ENCODE data around the gene TRAPPC11. TPM values are rescaled to one million over a fixed set of nuclear protein-coding genes. Genes with fewer than 3 reads are reported as not detected.
"Not testable (repeated sequence)": the region's sequence is repeated elsewhere in the genome, so short reads cannot be mapped to it uniquely, and the experiment has no call there.

TRAPPC11 gene
- total RNA-seq, 1 donor from 2014 or later, result 54.3 TPM

DNA sequence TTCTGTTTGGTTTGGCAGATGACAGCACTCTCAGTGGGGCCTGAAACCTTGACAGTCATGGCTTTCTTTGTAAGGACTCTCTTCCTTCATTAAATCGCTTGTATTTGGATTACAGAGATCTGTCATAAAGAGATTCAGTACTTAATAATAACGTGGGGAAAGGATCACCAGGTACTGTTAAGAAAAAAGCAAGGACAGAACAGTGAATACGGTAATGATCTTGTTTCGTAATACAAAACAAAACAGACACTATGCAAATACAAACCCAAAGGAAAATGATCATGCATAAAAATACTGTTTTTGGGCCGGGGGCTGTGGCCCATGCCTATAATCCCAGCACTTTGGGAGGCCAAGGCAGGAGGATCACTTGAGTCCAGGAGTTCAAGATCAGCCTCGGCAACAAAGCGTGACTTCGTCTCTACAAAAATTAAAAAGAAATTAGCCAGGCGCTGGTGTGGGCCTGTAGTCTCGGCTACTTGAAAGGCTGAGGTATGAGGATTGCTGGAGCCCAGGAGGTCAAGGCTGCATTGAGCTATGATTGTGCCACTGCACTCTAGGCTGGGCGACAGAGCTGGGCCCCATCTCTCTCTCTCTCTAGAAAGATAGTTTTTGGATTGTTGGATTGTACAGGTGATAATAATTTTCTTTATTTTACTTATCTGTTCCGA, 64.6 kb downstream of the TRAPPC11 start:
- peaks cover 5% of the 10 kb centered on the region for H3K27me3 Mint-ChIP-seq
- DNase-seq (ENCODE audit: low spot score, unreplicated experiment), result no peak
- peak overlapping the region; percentile 82 for H3K27ac Mint-ChIP-seq
- H3K4me1 Mint-ChIP-seq (ENCODE audit: low read depth), result peaks cover 7% of the 10 kb centered on the region
- TF ChIP-seq, protein P1, sequence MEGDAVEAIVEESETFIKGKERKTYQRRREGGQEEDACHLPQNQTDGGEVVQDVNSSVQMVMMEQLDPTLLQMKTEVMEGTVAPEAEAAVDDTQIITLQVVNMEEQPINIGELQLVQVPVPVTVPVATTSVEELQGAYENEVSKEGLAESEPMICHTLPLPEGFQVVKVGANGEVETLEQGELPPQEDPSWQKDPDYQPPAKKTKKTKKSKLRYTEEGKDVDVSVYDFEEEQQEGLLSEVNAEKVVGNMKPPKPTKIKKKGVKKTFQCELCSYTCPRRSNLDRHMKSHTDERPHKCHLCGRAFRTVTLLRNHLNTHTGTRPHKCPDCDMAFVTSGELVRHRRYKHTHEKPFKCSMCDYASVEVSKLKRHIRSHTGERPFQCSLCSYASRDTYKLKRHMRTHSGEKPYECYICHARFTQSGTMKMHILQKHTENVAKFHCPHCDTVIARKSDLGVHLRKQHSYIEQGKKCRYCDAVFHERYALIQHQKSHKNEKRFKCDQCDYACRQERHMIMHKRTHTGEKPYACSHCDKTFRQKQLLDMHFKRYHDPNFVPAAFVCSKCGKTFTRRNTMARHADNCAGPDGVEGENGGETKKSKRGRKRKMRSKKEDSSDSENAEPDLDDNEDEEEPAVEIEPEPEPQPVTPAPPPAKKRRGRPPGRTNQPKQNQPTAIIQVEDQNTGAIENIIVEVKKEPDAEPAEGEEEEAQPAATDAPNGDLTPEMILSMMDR (IDR thresholded peaks at IDR 0.05; ENCODE audit: unreplicated experiment), result no peak
- H3K4me3 Mint-ChIP-seq (ENCODE audit: low read depth), result peak overlapping the region; percentile 72
- no peaks in the 10 kb centered on the region for H3K36me3 Mint-ChIP-seq (ENCODE audit: insufficient read depth)
- H3K9me3 Mint-ChIP-seq (ENCODE audit: low read depth), result peaks cover 3% of the 10 kb centered on the region

DNA sequence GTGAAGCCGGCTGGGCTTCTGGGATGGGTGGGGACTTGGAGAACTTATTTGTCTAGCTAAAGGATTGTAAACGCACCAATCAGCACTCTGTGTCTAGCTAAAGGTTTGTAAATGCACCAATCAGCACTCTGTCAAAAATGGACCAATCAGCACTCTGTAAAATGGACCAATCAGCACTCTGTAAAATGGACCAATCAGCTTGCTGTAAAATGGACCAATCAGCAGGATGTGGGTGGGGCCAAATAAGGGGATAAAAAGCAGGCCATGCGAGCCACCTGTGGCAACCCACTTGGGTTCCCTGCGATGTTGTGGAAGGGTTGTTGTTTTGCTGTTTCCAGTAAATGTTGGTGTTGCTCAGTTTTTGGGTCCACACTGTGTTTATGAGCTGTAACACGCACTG, 66.5 kb downstream of the TRAPPC11 start:
- H3K27me3 Mint-ChIP-seq; H3K9me3 Mint-ChIP-seq (ENCODE audit: low read depth); DNase-seq (ENCODE audit: low spot score, unreplicated experiment); H3K27ac Mint-ChIP-seq; H3K36me3 Mint-ChIP-seq (ENCODE audit: insufficient read depth); H3K4me1 Mint-ChIP-seq (ENCODE audit: low read depth); H3K4me3 Mint-ChIP-seq (ENCODE audit: low read depth): not testable (repeated sequence)

DNA sequence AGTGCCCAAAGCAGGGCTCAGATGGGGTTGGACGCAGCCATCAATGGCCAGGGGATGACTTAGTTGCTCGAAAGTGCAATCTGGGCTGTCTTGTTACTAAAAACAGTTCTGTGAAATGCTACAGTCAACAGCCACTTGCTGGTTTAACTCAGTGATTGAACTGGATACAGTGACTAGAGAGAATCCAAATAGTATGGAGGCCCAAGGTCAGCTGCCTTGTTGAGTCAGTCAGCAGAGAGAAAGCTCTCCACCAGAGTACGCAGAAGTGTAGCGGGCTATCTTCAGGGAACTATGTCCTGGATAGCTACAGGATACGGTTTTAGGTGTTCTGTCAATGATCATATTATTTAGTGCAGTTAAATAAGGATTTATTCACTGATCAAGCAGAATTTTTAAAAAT, 68.4 kb downstream of the TRAPPC11 start:
- TF ChIP-seq, protein P1 (IDR thresholded peaks at IDR 0.05; ENCODE audit: unreplicated experiment), result no peak
- DNase-seq (ENCODE audit: low spot score, unreplicated experiment), result no peak

DNA sequence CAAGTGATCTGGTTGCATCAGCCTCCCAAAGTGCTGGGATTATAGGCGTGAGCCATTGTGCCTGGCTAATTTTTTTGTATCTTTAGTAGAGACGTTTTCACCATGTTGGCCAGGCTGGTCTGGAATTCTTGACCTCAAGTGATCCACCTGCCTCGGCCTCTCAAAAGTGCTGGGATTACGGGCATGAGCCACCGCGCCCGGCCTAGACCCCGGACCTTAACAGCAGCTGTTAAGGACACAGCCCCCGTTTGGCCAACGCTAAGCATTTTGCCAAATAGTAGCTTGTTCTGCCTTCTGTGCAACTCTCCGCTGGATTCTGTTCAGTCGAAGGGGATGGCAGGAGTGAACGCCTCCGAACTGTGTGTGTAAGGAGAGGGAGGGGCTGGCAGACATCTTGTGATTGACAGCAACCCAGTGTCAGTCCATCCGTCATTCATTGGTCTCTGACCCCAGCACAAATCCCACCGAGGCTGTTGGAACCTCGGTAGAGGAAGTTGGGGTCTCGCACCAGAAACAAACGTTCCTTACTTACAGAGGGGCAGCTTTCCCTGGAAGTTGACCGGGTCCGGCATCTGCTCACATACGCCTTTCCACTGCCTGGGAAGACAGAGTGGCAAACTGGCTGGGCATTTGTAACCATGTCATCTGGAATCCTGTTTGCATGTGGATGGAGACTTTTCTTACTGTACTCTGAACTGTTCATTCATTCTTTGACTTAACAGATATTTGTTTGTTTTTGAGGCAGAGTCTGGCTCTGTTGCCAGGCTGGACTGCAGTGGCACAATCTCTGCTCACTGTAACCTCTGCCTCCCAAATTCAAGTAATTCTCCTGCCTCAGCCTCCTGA, 69.4 kb downstream of the TRAPPC11 start:
- TF ChIP-seq, protein P1 (IDR thresholded peaks at IDR 0.05; ENCODE audit: unreplicated experiment), result no peak
- Mint-ChIP-seq H3K27me3 (peaks cover 13% of the 10 kb centered on the region), H3K4me3 (ENCODE audit: low read depth) (no peak overlapping the region), H3K27ac (no peak overlapping the region), H3K4me1 (ENCODE audit: low read depth) (peaks cover 1% of the 10 kb centered on the region), H3K9me3 (ENCODE audit: low read depth) (no peaks in the 10 kb centered on the region), H3K36me3 (ENCODE audit: insufficient read depth) (no peaks in the 10 kb centered on the region)
- DNase-seq (ENCODE audit: low spot score, unreplicated experiment), result no peak

More for the DNA sequence above, 68.4 kb downstream of the TRAPPC11 start:
- H3K27me3 Mint-ChIP-seq, result peaks cover 9% of the 10 kb centered on the region
- no peaks in the 10 kb centered on the region for H3K36me3 Mint-ChIP-seq (ENCODE audit: insufficient read depth)
- no peak overlapping the region for H3K4me3 Mint-ChIP-seq (ENCODE audit: low read depth)
- H3K4me1 Mint-ChIP-seq (ENCODE audit: low read depth), result peaks cover 4% of the 10 kb centered on the region
- H3K9me3 Mint-ChIP-seq (ENCODE audit: low read depth), result no peaks in the 10 kb centered on the region
- H3K27ac Mint-ChIP-seq, result no peak overlapping the region

DNA sequence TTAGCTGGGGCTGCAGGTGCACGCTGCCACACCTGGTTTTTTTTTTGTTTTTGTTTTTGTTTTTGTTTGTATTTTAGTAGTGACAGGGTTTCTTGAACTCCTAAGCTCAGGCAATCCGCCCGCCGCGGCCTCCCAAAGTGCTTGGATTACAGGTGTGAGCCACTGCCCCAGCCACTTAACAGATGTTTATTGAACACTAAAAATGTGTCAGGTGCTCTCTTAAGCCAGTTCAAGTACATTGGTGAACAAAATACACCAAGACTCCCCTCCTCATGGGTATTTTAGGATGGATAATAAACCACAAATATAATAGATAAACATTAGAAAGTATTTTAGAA, 69.9 kb downstream of the TRAPPC11 start:
- H3K27me3 Mint-ChIP-seq, result peaks cover 13% of the 10 kb centered on the region
- H3K4me3 Mint-ChIP-seq (ENCODE audit: low read depth), result no peak overlapping the region
- TF ChIP-seq, protein P1 (IDR thresholded peaks at IDR 0.05; ENCODE audit: unreplicated experiment), result no peak
- no peaks in the 10 kb centered on the region for H3K36me3 Mint-ChIP-seq (ENCODE audit: insufficient read depth)
- no peak overlapping the region for H3K27ac Mint-ChIP-seq
- H3K4me1 Mint-ChIP-seq (ENCODE audit: low read depth), result no peaks in the 10 kb centered on the region
- no peaks in the 10 kb centered on the region for H3K9me3 Mint-ChIP-seq (ENCODE audit: low read depth)
- DNase-seq (ENCODE audit: low spot score, unreplicated experiment), result no peak

All from progenitor cell of endocrine pancreas (in vitro differentiated cells).